B cell (primary cell): Measurements from ENCODE around the gene STAT1. TPM values are rescaled to one million over a fixed set of nuclear protein-coding genes. Genes with fewer than 3 reads are reported as not detected.

Experiments
- ATAC-seq: fragments of 200-7000 bp; cut with Tn5 transposase; one replicate; pipeline ENCODE4 v1.10.0; 2021; ENCODE audit warnings: low read depth, mild to moderate bottlenecking, moderate number of reproducible peaks, moderate library complexity
- CTCF ChIA-PET: fragments of 350-600 bp; sonication (Branson Sonifier 250); formaldehyde crosslinking; loops from one replicate; lab custom pipeline; 2021; ENCODE audit warnings: antibody characterized with exemption, inconsistent platforms; lab: Charles Lee
- POLR2A ChIA-PET: fragments of 350-600 bp; sonication (Branson Sonifier 250); formaldehyde crosslinking; loops from one replicate; lab custom pipeline; 2021; ENCODE audit warnings: antibody characterized with exemption; lab: Charles Lee
- DNase-seq: peaks from one replicate; pipeline ENCODE4 v3.0.0; 2013
- H2AFZ ChIP-seq: 2 replicates; pipeline ENCODE4 v1.6.1; 2012; ENCODE audit warnings: mild to moderate bottlenecking, low read depth, low read length; ENCODE audit not compliant: insufficient read depth, poor library complexity, severe bottlenecking
- H3K27ac ChIP-seq, 2 donors: 1 replicate in 1 of 2; 2 replicates in 1 of 2; pipeline ENCODE4 v1.5.1; 2012 to 2013; ENCODE audit warnings: low read length in 2 of 2, mild to moderate bottlenecking in 2 of 2, moderate library complexity in 1 of 2
- H3K27me3 ChIP-seq, 4 experiments: fragments of 200-600 bp in 1 of 4; sonication (generic) in 1 of 4; replicated peaks in 1 of 4; 1 replicate in 2 of 4; 2 replicates in 2 of 4; pipeline versions ENCODE4 v1.6.1 to v1.7.0; 2013 to 2016; ENCODE audit warnings: low read length in 3 of 4, mild to moderate bottlenecking in 2 of 4, mixed read lengths in 1 of 4, moderate library complexity in 1 of 4; ENCODE audit not compliant: insufficient read depth in 4 of 4, control insufficient read depth in 3 of 4; ENCODE audit errors: control extremely low read depth in 1 of 4
- H3K36me3 ChIP-seq, 2 experiments: replicated peaks in 1 of 2; 1 replicate in 1 of 2; 2 replicates in 1 of 2; pipeline versions ENCODE4 v1.6.1 to v1.7.1; 2013; ENCODE audit warnings: low read length in 1 of 2; ENCODE audit not compliant: insufficient read depth in 2 of 2, control insufficient read depth in 1 of 2; ENCODE audit errors: control extremely low read depth in 1 of 2, extremely low read depth in 1 of 2
- H3K4me1 ChIP-seq, 2 donors: fragments of 200-600 bp in 1 of 2; sonication (generic) in 1 of 2; 1 replicate in 1 of 2; 2 replicates in 1 of 2; pipeline versions ENCODE4 v1.5.1 to v1.6.1; 2013 to 2017; ENCODE audit warnings: low read length in 2 of 2; ENCODE audit not compliant: control insufficient read depth in 2 of 2, insufficient read depth in 2 of 2
- H3K4me2 ChIP-seq: replicated peaks from 2 replicates; pipeline ENCODE3; 2012; ENCODE audit warnings: mild to moderate bottlenecking, low read depth, low read length; ENCODE audit not compliant: poor library complexity, severe bottlenecking
- H3K4me3 ChIP-seq, 5 experiments: fragments of 200-600 bp in 1 of 5; sonication (generic) in 1 of 5; 1 replicate in 3 of 5; 2 replicates in 2 of 5; pipeline versions ENCODE4 v1.5.1 to v1.7.0; 2011 to 2016; ENCODE audit warnings: low read length in 4 of 5, mild to moderate bottlenecking in 4 of 5, low read depth in 2 of 5, control low read depth in 1 of 5, moderate library complexity in 1 of 5; ENCODE audit not compliant: insufficient read depth in 1 of 5; ENCODE audit errors: control extremely low read depth in 1 of 5, extremely low read depth in 1 of 5
- H3K79me2 ChIP-seq: fragments of 200-600 bp; sonication (generic); one replicate; pipeline ENCODE4 v1.6.0; 2016; ENCODE audit warnings: low read length; ENCODE audit not compliant: control insufficient read depth, insufficient read depth
- H3K9ac ChIP-seq: fragments of 200-600 bp; sonication (generic); 2 replicates; pipeline ENCODE4 v1.6.1; 2017; ENCODE audit warnings: mild to moderate bottlenecking, low read length, moderate library complexity
- H3K9me3 ChIP-seq, 3 donors: one replicate each; pipeline versions ENCODE4 v1.6.1 to v1.7.1; 2013; ENCODE audit warnings: low read length in 2 of 3; ENCODE audit not compliant: control insufficient read depth in 2 of 3, insufficient read depth in 1 of 3; ENCODE audit errors: control extremely low read depth in 1 of 3
- H4K20me1 ChIP-seq: 2 replicates; pipeline ENCODE4 v1.6.0; 2012; ENCODE audit warnings: mild to moderate bottlenecking, low read length; ENCODE audit not compliant: insufficient read depth, control insufficient read depth, poor library complexity, severe bottlenecking
- H3K27ac Mint-ChIP-seq: one replicate; pipeline ENCODE4 v1.8.0; 2021; ENCODE audit warnings: mixed read lengths
- H3K27me3 Mint-ChIP-seq: one replicate; pipeline ENCODE4 v1.8.0; 2021; ENCODE audit warnings: mixed read lengths
- H3K4me1 Mint-ChIP-seq: one replicate; pipeline ENCODE4 v1.8.0; 2021; ENCODE audit warnings: mixed read lengths
- H3K4me3 Mint-ChIP-seq: one replicate; pipeline ENCODE4 v1.8.0; 2021; ENCODE audit warnings: mixed read lengths
- H3K9me3 Mint-ChIP-seq: one replicate; pipeline ENCODE4 v1.8.0; 2022; ENCODE audit warnings: mixed read lengths; ENCODE audit not compliant: insufficient read depth
- CTCF ChIP-seq: fragments of 200-600 bp; IDR thresholded peaks from one replicate; pipeline ENCODE4 v1.8.0; 2022; ENCODE audit warnings: antibody characterized with exemption, mild to moderate bottlenecking
- EZH2 ChIP-seq: IDR thresholded peaks from 2 replicates; pipeline ENCODE4 v1.6.1; 2012; ENCODE audit warnings: borderline replicate concordance, low read depth, mild to moderate bottlenecking, moderate library complexity, low read length; ENCODE audit not compliant: insufficient read depth, poor library complexity, severe bottlenecking
- WGBS: methylation state at CpG from one replicate; pipeline ENCODE4 v1.1.5; 2013; ENCODE audit warnings: missing lambda C conversion rate; ENCODE audit not compliant: insufficient coverage; 5-methylcytosine and 5-hydroxymethylcytosine counted together
- intact Hi-C: fragments of 100-400 bp; cut with micrococcal nuclease; formaldehyde crosslinking; loops from one replicate; pipeline ENCODE4 v1.10.0; 2022
- polyA plus RNA-seq: library from polyadenylated mRNA; depleted of rRNA; stranded (reverse); fragments of >200 nt; gene quantifications from 2 replicates; pipeline ENCODE4 v1.2.3, GENCODE V29; 2012
- total RNA-seq, 2 donors: library from RNA; stranded (reverse); fragments of 120-200 nt in 1 of 2; gene quantifications; 1 replicate in 1 of 2; 2 replicates in 1 of 2; pipeline versions ENCODE4 v1.2.3 to v1.2.4, GENCODE V29; 2013 to 2022

STAT1 gene
- total and polyA plus RNA-seq, 2 donors (not counting 1 experiment from before 2014, with no cell fraction given), result 20.5 to 50.9 TPM

DNA sequence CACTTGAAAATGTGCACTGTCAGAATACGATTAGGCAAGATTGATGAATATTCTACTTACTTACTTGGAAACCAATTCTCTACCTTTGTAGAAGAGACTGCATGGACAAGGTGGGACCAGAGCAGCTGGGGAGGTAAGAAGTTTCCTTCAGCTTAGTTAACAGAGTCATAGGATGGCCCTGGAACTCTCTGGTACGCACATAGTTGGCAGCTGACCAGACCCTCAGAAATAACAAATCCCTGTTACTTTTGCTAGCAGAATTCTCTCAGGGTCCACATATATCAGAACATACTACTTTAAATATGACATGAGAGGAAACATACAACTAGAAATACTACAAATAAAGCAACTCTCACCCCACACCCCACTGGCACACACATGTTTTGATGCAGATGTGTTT, 24.8 kb upstream of the STAT1 start:
- Histone ChIP-seq H3K27me3 (no peaks in the 10 kb centered on the region), H3K4me2 (no peak overlapping the region), H3K36me3 (no peaks in the 10 kb centered on the region), H3K9ac (no peak overlapping the region), H2AFZ (no peak overlapping the region), H3K4me1 (no peaks in the 10 kb centered on the region), H4K20me1 (no peaks in the 10 kb centered on the region), H3K9me3 (peaks cover 0 to 1% (median 0%) of the 10 kb centered on the region in 3 donors), H3K27ac (no peak overlapping the region), H3K4me3 (no peak overlapping the region), H3K79me2 (no peaks in the 10 kb centered on the region)
- no peak overlapping the region for H3K4me3 Mint-ChIP-seq
- no CpG with 5 or more reads among the region's 2 CpGs for WGBS
- no peaks in the 10 kb centered on the region for H3K4me1 Mint-ChIP-seq
- TF ChIP-seq EZH2 (no peak), CTCF (no peak)
- H3K9me3 Mint-ChIP-seq, result no peaks in the 10 kb centered on the region
- ChIA-PET POLR2A (no interaction called here), CTCF (interaction anchor here (1.3 to 3.4 kb wide), 3 partner anchors 8 to 13 kb away, joined by 3 to 14 read pairs (median 3); no protein-coding TSS in a partner anchor)
- DNase-seq (no peak), ATAC-seq (no peak)
- H3K27ac Mint-ChIP-seq, result no peak overlapping the region
- H3K27me3 Mint-ChIP-seq, result peaks cover 14% of the 10 kb centered on the region
- intact Hi-C loops, result no loop called here

GRCh38 chr2:191038241-191038725, 24.3 kb upstream of the STAT1 start:
- DNase-seq (no peak), ATAC-seq (no peak)
- Histone ChIP-seq H3K27ac (no peak overlapping the region), H3K4me2 (no peak overlapping the region), H3K36me3 (no peaks in the 10 kb centered on the region), H3K9me3 (peaks cover 0 to 1% (median 0%) of the 10 kb centered on the region in 3 donors), H3K4me3 (no peak overlapping the region), H3K27me3 (no peaks in the 10 kb centered on the region), H3K79me2 (no peaks in the 10 kb centered on the region), H4K20me1 (no peaks in the 10 kb centered on the region), H3K9ac (no peak overlapping the region), H2AFZ (no peak overlapping the region), H3K4me1 (no peaks in the 10 kb centered on the region)
- Mint-ChIP-seq H3K9me3 (no peaks in the 10 kb centered on the region), H3K27me3 (peaks cover 10% of the 10 kb centered on the region), H3K4me1 (no peaks in the 10 kb centered on the region), H3K4me3 (no peak overlapping the region), H3K27ac (no peak overlapping the region)
- TF ChIP-seq EZH2 (no peak), CTCF (no peak)
- ChIA-PET CTCF (interaction anchor here (0.6 to 3.4 kb wide), 4 partner anchors 8 to 719 kb away, joined by 3 to 14 read pairs (median 3); no protein-coding TSS in a partner anchor), POLR2A (no interaction called here)
- WGBS, result 29% methylated on average over 1 of the region's 2 CpGs
- intact Hi-C loops, result no loop called here
